Liver (tissue), 3 donors: ENCODE results near the gene OR52N2.

Experiments
- FOXA1 ChIP-seq: IDR thresholded peaks from 2 replicates; pipeline ENCODE4 v1.6.1; 2016; ENCODE audit warnings: antibody characterized with exemption
- GABPA ChIP-seq, 2 donors: IDR thresholded peaks in 1 of 2; conservative IDR thresholded peaks in 1 of 2; 2 replicates each; pipeline ENCODE4 v1.6.1; 2016; ENCODE audit warnings: antibody characterized with exemption in 2 of 2, mild to moderate bottlenecking in 1 of 2, moderate library complexity in 1 of 2
- HNF4G ChIP-seq: IDR thresholded peaks from 2 replicates; pipeline ENCODE4 v1.6.1; 2016; ENCODE audit warnings: antibody characterized with exemption
- REST ChIP-seq: IDR thresholded peaks from 2 replicates; pipeline ENCODE4 v1.6.1; 2016; ENCODE audit warnings: antibody characterized with exemption, mild to moderate bottlenecking
- TAF1 ChIP-seq: conservative IDR thresholded peaks from 2 replicates; pipeline ENCODE4 v1.6.1; 2016; ENCODE audit warnings: antibody characterized with exemption, mild to moderate bottlenecking
- TF ChIP-seq, protein P1 (sequence below): fragments of 150-350 bp; IDR thresholded peaks from 2 replicates; pipeline ENCODE4 v1.5.1; 2017; ENCODE audit warnings: improper control_type of control experiment, low read depth, low read length; ENCODE audit not compliant: missing input control
- TF ChIP-seq, protein P2 (sequence below): IDR thresholded peaks from 2 replicates; pipeline ENCODE4 v1.6.1; 2016; ENCODE audit warnings: antibody characterized with exemption
- donor health status: healthy.
- donor health status: healthy.

DNA sequence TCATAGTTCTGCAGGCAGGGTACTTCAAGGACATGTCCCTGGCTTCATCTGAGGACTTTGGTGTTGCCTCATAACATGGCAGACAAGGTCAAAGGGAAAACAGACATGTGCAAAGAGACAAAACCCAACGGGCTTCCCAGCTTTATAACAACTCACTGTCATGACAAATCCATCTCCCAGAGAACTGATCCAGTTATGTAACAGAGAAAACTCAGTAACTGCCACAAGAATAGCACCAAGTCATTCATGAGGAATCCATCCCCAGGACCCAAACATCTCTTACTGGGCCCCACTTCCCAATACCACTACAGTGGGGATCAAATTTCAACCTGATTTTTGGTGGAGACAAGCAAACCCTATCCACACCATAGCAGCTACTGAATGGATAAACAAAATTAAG lies 41.7 kb upstream of the OR52N2 start:
- TF ChIP-seq, protein P1, sequence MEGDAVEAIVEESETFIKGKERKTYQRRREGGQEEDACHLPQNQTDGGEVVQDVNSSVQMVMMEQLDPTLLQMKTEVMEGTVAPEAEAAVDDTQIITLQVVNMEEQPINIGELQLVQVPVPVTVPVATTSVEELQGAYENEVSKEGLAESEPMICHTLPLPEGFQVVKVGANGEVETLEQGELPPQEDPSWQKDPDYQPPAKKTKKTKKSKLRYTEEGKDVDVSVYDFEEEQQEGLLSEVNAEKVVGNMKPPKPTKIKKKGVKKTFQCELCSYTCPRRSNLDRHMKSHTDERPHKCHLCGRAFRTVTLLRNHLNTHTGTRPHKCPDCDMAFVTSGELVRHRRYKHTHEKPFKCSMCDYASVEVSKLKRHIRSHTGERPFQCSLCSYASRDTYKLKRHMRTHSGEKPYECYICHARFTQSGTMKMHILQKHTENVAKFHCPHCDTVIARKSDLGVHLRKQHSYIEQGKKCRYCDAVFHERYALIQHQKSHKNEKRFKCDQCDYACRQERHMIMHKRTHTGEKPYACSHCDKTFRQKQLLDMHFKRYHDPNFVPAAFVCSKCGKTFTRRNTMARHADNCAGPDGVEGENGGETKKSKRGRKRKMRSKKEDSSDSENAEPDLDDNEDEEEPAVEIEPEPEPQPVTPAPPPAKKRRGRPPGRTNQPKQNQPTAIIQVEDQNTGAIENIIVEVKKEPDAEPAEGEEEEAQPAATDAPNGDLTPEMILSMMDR = no peak
- TF ChIP-seq, protein P2, sequence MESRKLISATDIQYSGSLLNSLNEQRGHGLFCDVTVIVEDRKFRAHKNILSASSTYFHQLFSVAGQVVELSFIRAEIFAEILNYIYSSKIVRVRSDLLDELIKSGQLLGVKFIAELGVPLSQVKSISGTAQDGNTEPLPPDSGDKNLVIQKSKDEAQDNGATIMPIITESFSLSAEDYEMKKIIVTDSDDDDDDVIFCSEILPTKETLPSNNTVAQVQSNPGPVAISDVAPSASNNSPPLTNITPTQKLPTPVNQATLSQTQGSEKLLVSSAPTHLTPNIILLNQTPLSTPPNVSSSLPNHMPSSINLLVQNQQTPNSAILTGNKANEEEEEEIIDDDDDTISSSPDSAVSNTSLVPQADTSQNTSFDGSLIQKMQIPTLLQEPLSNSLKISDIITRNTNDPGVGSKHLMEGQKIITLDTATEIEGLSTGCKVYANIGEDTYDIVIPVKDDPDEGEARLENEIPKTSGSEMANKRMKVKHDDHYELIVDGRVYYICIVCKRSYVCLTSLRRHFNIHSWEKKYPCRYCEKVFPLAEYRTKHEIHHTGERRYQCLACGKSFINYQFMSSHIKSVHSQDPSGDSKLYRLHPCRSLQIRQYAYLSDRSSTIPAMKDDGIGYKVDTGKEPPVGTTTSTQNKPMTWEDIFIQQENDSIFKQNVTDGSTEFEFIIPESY = no peak
- TF ChIP-seq GABPA (IDR thresholded peaks at IDR 0.05 in 1 of 2, conservative IDR thresholded peaks at IDR 0.05 in 1 of 2) (no peak), TAF1 (no peak), FOXA1 (no peak), HNF4G (no peak), REST (no peak)
